GM12864 (cell line): ENCODE results near the gene ACAN.

Source experiments
- DNase-seq: peaks from one replicate; pipeline ENCODE4 v3.0.0-alpha.2; 2011; ENCODE audit warnings: low read depth
- H3K4me3 ChIP-seq: 2 replicates; pipeline ENCODE4 v1.5.1; 2011; ENCODE audit warnings: mild to moderate bottlenecking, low read depth, low read length, control low read depth
- CTCF ChIP-seq: IDR thresholded peaks from 2 replicates; pipeline ENCODE4 v1.5.1; 2011; ENCODE audit warnings: low read depth, mild to moderate bottlenecking, moderate library complexity, low read length, control low read depth, inconsistent platforms; ENCODE audit errors: missing control alignments

Gene ACAN

GRCh38 chr15:88775776-88776175, 27.5 kb upstream of the ACAN start:
- TF ChIP-seq CTCF = no peak
- no peak overlapping the region for H3K4me3 ChIP-seq
- no peak for DNase-seq

GRCh38 chr15:88776646-88777045, 26.6 kb upstream of the ACAN start:
- DNase-seq = no peak
- no peak overlapping the region for H3K4me3 ChIP-seq
- no peak for TF ChIP-seq CTCF

- no peak for TF ChIP-seq CTCF
- H3K4me3 ChIP-seq = no peak overlapping the region
- DNase-seq = no peak
Observed at GRCh38 chr15:88779944-88780343, 23.3 kb upstream of the ACAN start.

- no peak for DNase-seq
- no peak for TF ChIP-seq CTCF
- H3K4me3 ChIP-seq = no peak overlapping the region
Observed at GRCh38 chr15:88782465-88782864, 20.8 kb upstream of the ACAN start.

- TF ChIP-seq CTCF = no peak
- H3K4me3 ChIP-seq = no peak overlapping the region
- DNase-seq = no peak
Observed at GRCh38 chr15:88785217-88785616, 18.0 kb upstream of the ACAN start.

GRCh38 chr15:88788036-88788435, 15.2 kb upstream of the ACAN start:
- H3K4me3 ChIP-seq = no peak overlapping the region
- no peak for TF ChIP-seq CTCF
- DNase-seq = no peak

GRCh38 chr15:88788816-88789215, 14.4 kb upstream of the ACAN start:
- TF ChIP-seq CTCF = no peak
- no peak for DNase-seq

More at GRCh38 chr15:88788816-88789215, 14.4 kb upstream of the ACAN start:
- no peak overlapping the region for H3K4me3 ChIP-seq
